ENCODE data around the gene RCOR2. TPM values are rescaled to one million over a fixed set of nuclear protein-coding genes. Genes with fewer than 3 reads are reported as not detected.

Gene RCOR2
- total and polyA plus RNA-seq, 2 of the 13 experiments (the other 11 are each of a cell fraction or from before 2014, with no cell fraction given) = 8.3 to 8.5 TPM

GRCh38 chr11:63862923-63863322 is 54.0 kb downstream of the RCOR2 start (continued):
- TF ChIP-seq, protein P1, sequence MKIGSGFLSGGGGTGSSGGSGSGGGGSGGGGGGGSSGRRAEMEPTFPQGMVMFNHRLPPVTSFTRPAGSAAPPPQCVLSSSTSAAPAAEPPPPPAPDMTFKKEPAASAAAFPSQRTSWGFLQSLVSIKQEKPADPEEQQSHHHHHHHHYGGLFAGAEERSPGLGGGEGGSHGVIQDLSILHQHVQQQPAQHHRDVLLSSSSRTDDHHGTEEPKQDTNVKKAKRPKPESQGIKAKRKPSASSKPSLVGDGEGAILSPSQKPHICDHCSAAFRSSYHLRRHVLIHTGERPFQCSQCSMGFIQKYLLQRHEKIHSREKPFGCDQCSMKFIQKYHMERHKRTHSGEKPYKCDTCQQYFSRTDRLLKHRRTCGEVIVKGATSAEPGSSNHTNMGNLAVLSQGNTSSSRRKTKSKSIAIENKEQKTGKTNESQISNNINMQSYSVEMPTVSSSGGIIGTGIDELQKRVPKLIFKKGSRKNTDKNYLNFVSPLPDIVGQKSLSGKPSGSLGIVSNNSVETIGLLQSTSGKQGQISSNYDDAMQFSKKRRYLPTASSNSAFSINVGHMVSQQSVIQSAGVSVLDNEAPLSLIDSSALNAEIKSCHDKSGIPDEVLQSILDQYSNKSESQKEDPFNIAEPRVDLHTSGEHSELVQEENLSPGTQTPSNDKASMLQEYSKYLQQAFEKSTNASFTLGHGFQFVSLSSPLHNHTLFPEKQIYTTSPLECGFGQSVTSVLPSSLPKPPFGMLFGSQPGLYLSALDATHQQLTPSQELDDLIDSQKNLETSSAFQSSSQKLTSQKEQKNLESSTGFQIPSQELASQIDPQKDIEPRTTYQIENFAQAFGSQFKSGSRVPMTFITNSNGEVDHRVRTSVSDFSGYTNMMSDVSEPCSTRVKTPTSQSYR (CRISPR knock-in tag; IDR thresholded peaks at IDR 0.05; ENCODE audit: borderline replicate concordance) = peak; percentile 26; the same call in 1 of the 2 replicates
- TF ChIP-seq KAT8 (CRISPR knock-in tag; IDR thresholded peaks at IDR 0.05) (peak; percentile 48; the same call in 1 of the 2 replicates), TBP (CRISPR knock-in tag; IDR thresholded peaks at IDR 0.05) (no peak), ZNF138 (CRISPR knock-in tag; IDR thresholded peaks at IDR 0.05; ENCODE audit: low read depth) (no peak), GABPB1 (CRISPR knock-in tag; IDR thresholded peaks at IDR 0.05) (peak; percentile 61; the same call in 1 of the 2 replicates), ETV5 (CRISPR knock-in tag; IDR thresholded peaks at IDR 0.05; ENCODE audit: borderline replicate concordance) (peak; percentile 94), ERF (CRISPR knock-in tag; IDR thresholded peaks at IDR 0.05) (peak; percentile 49; the same call in 1 of the 2 replicates), THRA (CRISPR knock-in tag; IDR thresholded peaks at IDR 0.05; ENCODE audit: borderline replicate concordance) (peak; percentile 12; the same call in 1 of the 2 replicates), ELF1 (CRISPR knock-in tag; IDR thresholded peaks at IDR 0.05) (peak; percentile 79), KDM2A (CRISPR knock-in tag; IDR thresholded peaks at IDR 0.05; ENCODE audit: borderline replicate concordance, low read depth) (0 out of 2 replicates have a peak, but pooled peaks have one; percentile 25), SP1 (IDR thresholded peaks at IDR 0.05) (no peak), SP1 (CRISPR knock-in tag; IDR thresholded peaks at IDR 0.05) (no peak), MED13 (CRISPR knock-in tag; IDR thresholded peaks at IDR 0.05) (no peak), ZNF644 (CRISPR knock-in tag; IDR thresholded peaks at IDR 0.05; ENCODE audit: low read depth) (0 out of 2 replicates have a peak, but pooled peaks have one; percentile 56), MIXL1 (CRISPR knock-in tag; IDR thresholded peaks at IDR 0.05) (peak; percentile 89), SIN3B (IDR thresholded peaks at IDR 0.05; ENCODE audit: low read length) (no peak), ZMYM3 (CRISPR knock-in tag; IDR thresholded peaks at IDR 0.05) (peak; percentile 66; the same call in 1 of the 2 replicates), ZFX (CRISPR knock-in tag; IDR thresholded peaks at IDR 0.05; ENCODE audit: low read depth) (peak; percentile 56), HNF4G (IDR thresholded peaks at IDR 0.05; ENCODE audit: borderline replicate concordance, low read depth, low read length) (no peak), HNF4G (CRISPR knock-in tag; IDR thresholded peaks at IDR 0.05; ENCODE audit: borderline replicate concordance, low read depth) (no peak), ZNF124 (CRISPR knock-in tag; IDR thresholded peaks at IDR 0.05) (0 out of 2 replicates have a peak, but pooled peaks have one; percentile 43), HDAC1 (CRISPR knock-in tag; IDR thresholded peaks at IDR 0.05) (peak; percentile 34)
- TF ChIP-seq, protein P2, sequence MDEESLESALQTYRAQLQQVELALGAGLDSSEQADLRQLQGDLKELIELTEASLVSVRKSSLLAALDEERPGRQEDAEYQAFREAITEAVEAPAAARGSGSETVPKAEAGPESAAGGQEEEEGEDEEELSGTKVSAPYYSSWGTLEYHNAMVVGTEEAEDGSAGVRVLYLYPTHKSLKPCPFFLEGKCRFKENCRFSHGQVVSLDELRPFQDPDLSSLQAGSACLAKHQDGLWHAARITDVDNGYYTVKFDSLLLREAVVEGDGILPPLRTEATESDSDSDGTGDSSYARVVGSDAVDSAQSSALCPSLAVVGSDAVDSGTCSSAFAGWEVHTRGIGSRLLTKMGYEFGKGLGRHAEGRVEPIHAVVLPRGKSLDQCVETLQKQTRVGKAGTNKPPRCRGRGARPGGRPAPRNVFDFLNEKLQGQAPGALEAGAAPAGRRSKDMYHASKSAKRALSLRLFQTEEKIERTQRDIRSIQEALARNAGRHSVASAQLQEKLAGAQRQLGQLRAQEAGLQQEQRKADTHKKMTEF (CRISPR knock-in tag; IDR thresholded peaks at IDR 0.05) = 0 out of 2 replicates have a peak, but pooled peaks have one; percentile 43
- TF ChIP-seq, protein P3, sequence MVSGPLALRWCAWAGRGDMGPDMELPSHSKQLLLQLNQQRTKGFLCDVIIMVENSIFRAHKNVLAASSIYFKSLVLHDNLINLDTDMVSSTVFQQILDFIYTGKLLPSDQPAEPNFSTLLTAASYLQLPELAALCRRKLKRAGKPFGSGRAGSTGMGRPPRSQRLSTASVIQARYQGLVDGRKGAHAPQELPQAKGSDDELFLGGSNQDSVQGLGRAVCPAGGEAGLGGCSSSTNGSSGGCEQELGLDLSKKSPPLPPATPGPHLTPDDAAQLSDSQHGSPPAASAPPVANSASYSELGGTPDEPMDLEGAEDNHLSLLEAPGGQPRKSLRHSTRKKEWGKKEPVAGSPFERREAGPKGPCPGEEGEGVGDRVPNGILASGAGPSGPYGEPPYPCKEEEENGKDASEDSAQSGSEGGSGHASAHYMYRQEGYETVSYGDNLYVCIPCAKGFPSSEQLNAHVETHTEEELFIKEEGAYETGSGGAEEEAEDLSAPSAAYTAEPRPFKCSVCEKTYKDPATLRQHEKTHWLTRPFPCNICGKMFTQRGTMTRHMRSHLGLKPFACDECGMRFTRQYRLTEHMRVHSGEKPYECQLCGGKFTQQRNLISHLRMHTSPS (CRISPR knock-in tag; IDR thresholded peaks at IDR 0.05; ENCODE audit: low read depth) = peak; percentile 99

Measured in HepG2 (cell line).